ENCODE measurements around the gene PSMC5. TPM values are rescaled to one million over a fixed set of nuclear protein-coding genes. Genes with fewer than 3 reads are reported as not detected.
A peak's percentile ranks its signal among the peaks of the same experiment; 100 is the strongest.
"Not testable (repeated sequence)": the region's sequence is repeated elsewhere in the genome, so short reads cannot be mapped to it uniquely, and the experiment has no call there.

PSMC5 gene
- polyA plus RNA-seq, 1 donor (not counting 4 experiments of a cell fraction or from before 2014, with no cell fraction given) = 141 TPM

- FAIRE-seq; H3K27me3 ChIP-seq (ENCODE audit: control insufficient read depth, extremely low read depth, insufficient read depth, low read length); H3K4me3 ChIP-seq (ENCODE audit: control insufficient read depth in 2 of 3, extremely low read depth in 1 of 3, insufficient read depth in 2 of 3, low read depth in 1 of 3, low read length in 3 of 3); H3K9ac ChIP-seq (ENCODE audit: control insufficient read depth, extremely low read depth, insufficient read depth, low read length); H3K4me1 ChIP-seq (ENCODE audit: control insufficient read depth, extremely low read depth, insufficient read depth, low read length); DNase-seq (ENCODE audit: low read depth, low spot score); H4K20me1 ChIP-seq (ENCODE audit: control insufficient read depth, extremely low read depth, insufficient read depth, low read length); H3K4me2 ChIP-seq (ENCODE audit: control insufficient read depth, extremely low read depth, insufficient read depth, low read depth, low read length); dilution Hi-C loops (cut with MboI; ENCODE audit: extremely low pct_ligation_motif_present, low sequenced_read_pairs); H3K27ac ChIP-seq (ENCODE audit: control insufficient read depth, insufficient read depth, low read length); H2AFZ ChIP-seq (ENCODE audit: control insufficient read depth, low read length); H3K36me3 ChIP-seq (ENCODE audit: control insufficient read depth in 2 of 2, extremely low read depth in 1 of 2, insufficient read depth in 2 of 2, low read length in 2 of 2); H3K9me1 ChIP-seq (ENCODE audit: control insufficient read depth, extremely low read depth, insufficient read depth, low read length); H3K9me3 ChIP-seq (ENCODE audit: control insufficient read depth, low read depth, low read length); H3K79me2 ChIP-seq (ENCODE audit: control insufficient read depth, insufficient read depth, low read length): not testable (repeated sequence)
- peak in 2 of 3 experiments; percentile 15 to 23 for TF ChIP-seq CTCF (optimal IDR thresholded peaks at IDR 0.05 in 1 of 3, IDR thresholded peaks at IDR 0.05 in 1 of 3, conservative IDR thresholded peaks at IDR 0.05 in 1 of 3; ENCODE audit: extremely low read depth in 1 of 3, insufficient read depth in 2 of 3, low read length in 3 of 3)
Measured at GRCh38 chr17:63869491-63870291, 42.5 kb downstream of the PSMC5 start.

- H3K27ac ChIP-seq (ENCODE audit: control insufficient read depth, insufficient read depth, low read length); H3K4me3 ChIP-seq (ENCODE audit: control insufficient read depth in 2 of 3, extremely low read depth in 1 of 3, insufficient read depth in 2 of 3, low read depth in 1 of 3, low read length in 3 of 3); H4K20me1 ChIP-seq (ENCODE audit: control insufficient read depth, extremely low read depth, insufficient read depth, low read length); H3K79me2 ChIP-seq (ENCODE audit: control insufficient read depth, insufficient read depth, low read length); H3K9ac ChIP-seq (ENCODE audit: control insufficient read depth, extremely low read depth, insufficient read depth, low read length); H3K4me2 ChIP-seq (ENCODE audit: control insufficient read depth, extremely low read depth, insufficient read depth, low read depth, low read length); H3K9me1 ChIP-seq (ENCODE audit: control insufficient read depth, extremely low read depth, insufficient read depth, low read length); H3K9me3 ChIP-seq (ENCODE audit: control insufficient read depth, low read depth, low read length); DNase-seq (ENCODE audit: low read depth, low spot score); H3K27me3 ChIP-seq (ENCODE audit: control insufficient read depth, extremely low read depth, insufficient read depth, low read length); H2AFZ ChIP-seq (ENCODE audit: control insufficient read depth, low read length); dilution Hi-C loops (cut with MboI; ENCODE audit: extremely low pct_ligation_motif_present, low sequenced_read_pairs); H3K36me3 ChIP-seq (ENCODE audit: control insufficient read depth in 2 of 2, extremely low read depth in 1 of 2, insufficient read depth in 2 of 2, low read length in 2 of 2); FAIRE-seq; H3K4me1 ChIP-seq (ENCODE audit: control insufficient read depth, extremely low read depth, insufficient read depth, low read length): not testable (repeated sequence)
Measured at GRCh38 chr17:63870292-63870665, 43.0 kb downstream of the PSMC5 start.

- H3K79me2 ChIP-seq (ENCODE audit: control insufficient read depth, insufficient read depth, low read length); dilution Hi-C loops (cut with MboI; ENCODE audit: extremely low pct_ligation_motif_present, low sequenced_read_pairs); FAIRE-seq: not testable (repeated sequence)
Measured at GRCh38 chr17:63871646-63872365, 44.6 kb downstream of the PSMC5 start.

GRCh38 chr17:63873577-63873976 is 46.3 kb downstream of the PSMC5 start, which contains the start of gene CSH2:
Gene CSH2, minus strand, starts transcription at chr17:63873677. Its CDS starts 63 bp downstream, at chr17:63873614.
- DNase-seq (ENCODE audit: low read depth, low spot score); H3K4me1 ChIP-seq (ENCODE audit: control insufficient read depth, extremely low read depth, insufficient read depth, low read length); H3K27me3 ChIP-seq (ENCODE audit: control insufficient read depth, extremely low read depth, insufficient read depth, low read length); dilution Hi-C loops (cut with MboI; ENCODE audit: extremely low pct_ligation_motif_present, low sequenced_read_pairs); H3K27ac ChIP-seq (ENCODE audit: control insufficient read depth, insufficient read depth, low read length); H3K4me2 ChIP-seq (ENCODE audit: control insufficient read depth, extremely low read depth, insufficient read depth, low read depth, low read length); FAIRE-seq; H3K9me1 ChIP-seq (ENCODE audit: control insufficient read depth, extremely low read depth, insufficient read depth, low read length); H2AFZ ChIP-seq (ENCODE audit: control insufficient read depth, low read length); H3K36me3 ChIP-seq (ENCODE audit: control insufficient read depth in 2 of 2, extremely low read depth in 1 of 2, insufficient read depth in 2 of 2, low read length in 2 of 2); H3K9me3 ChIP-seq (ENCODE audit: control insufficient read depth, low read depth, low read length); H4K20me1 ChIP-seq (ENCODE audit: control insufficient read depth, extremely low read depth, insufficient read depth, low read length); H3K79me2 ChIP-seq (ENCODE audit: control insufficient read depth, insufficient read depth, low read length); H3K4me3 ChIP-seq (ENCODE audit: control insufficient read depth in 2 of 3, extremely low read depth in 1 of 3, insufficient read depth in 2 of 3, low read depth in 1 of 3, low read length in 3 of 3); H3K9ac ChIP-seq (ENCODE audit: control insufficient read depth, extremely low read depth, insufficient read depth, low read length): not testable (repeated sequence)

More at GRCh38 chr17:63871646-63872365, 44.6 kb downstream of the PSMC5 start:
- not testable (repeated sequence) for DNase-seq (ENCODE audit: low read depth, low spot score); H3K9me1 ChIP-seq (ENCODE audit: control insufficient read depth, extremely low read depth, insufficient read depth, low read length); H3K27me3 ChIP-seq (ENCODE audit: control insufficient read depth, extremely low read depth, insufficient read depth, low read length); H3K4me2 ChIP-seq (ENCODE audit: control insufficient read depth, extremely low read depth, insufficient read depth, low read depth, low read length); H4K20me1 ChIP-seq (ENCODE audit: control insufficient read depth, extremely low read depth, insufficient read depth, low read length); H3K27ac ChIP-seq (ENCODE audit: control insufficient read depth, insufficient read depth, low read length); H3K9ac ChIP-seq (ENCODE audit: control insufficient read depth, extremely low read depth, insufficient read depth, low read length); H3K36me3 ChIP-seq (ENCODE audit: control insufficient read depth in 2 of 2, extremely low read depth in 1 of 2, insufficient read depth in 2 of 2, low read length in 2 of 2); H3K4me3 ChIP-seq (ENCODE audit: control insufficient read depth in 2 of 3, extremely low read depth in 1 of 3, insufficient read depth in 2 of 3, low read depth in 1 of 3, low read length in 3 of 3); H2AFZ ChIP-seq (ENCODE audit: control insufficient read depth, low read length); H3K9me3 ChIP-seq (ENCODE audit: control insufficient read depth, low read depth, low read length); H3K4me1 ChIP-seq (ENCODE audit: control insufficient read depth, extremely low read depth, insufficient read depth, low read length)

All from keratinocyte (primary cell).